Psoas muscle (tissue), 8 donors: Measurements from ENCODE around the gene TRANK1. TPM values are rescaled to one million over a fixed set of nuclear protein-coding genes. Genes with fewer than 3 reads are reported as not detected.

Experiments
- ATAC-seq, 4 donors: fragments of 200-7000 bp; cut with Tn5 transposase; one replicate each; pipeline ENCODE4 v1.9.1; 2020; ENCODE audit warnings: moderate library complexity in 3 of 4, mild to moderate bottlenecking in 2 of 4
- DNase-seq, 2 donors: peaks; one replicate each; pipeline ENCODE4 v3.0.0-alpha.2; 2020
- H3K27ac ChIP-seq: fragments of 200-600 bp; one replicate; pipeline ENCODE4 v1.8.0; 2022
- H3K27me3 ChIP-seq, 3 donors: fragments of 200-600 bp in 1 of 3; one replicate each; pipeline versions ENCODE4 v1.6.1 to v1.8.0; 2013 to 2022; ENCODE audit warnings: low read length in 2 of 3, mild to moderate bottlenecking in 2 of 3, moderate library complexity in 1 of 3; ENCODE audit not compliant: insufficient read depth in 3 of 3
- H3K36me3 ChIP-seq, 2 donors: fragments of 200-600 bp in 1 of 2; one replicate each; pipeline versions ENCODE4 v1.6.1 to v1.8.0; 2013 to 2022; ENCODE audit warnings: low read depth in 1 of 2, mild to moderate bottlenecking in 1 of 2, moderate library complexity in 1 of 2; ENCODE audit not compliant: insufficient read depth in 1 of 2
- H3K4me1 ChIP-seq: fragments of 200-600 bp; one replicate; pipeline ENCODE4 v1.8.0; 2022
- H3K4me3 ChIP-seq: fragments of 200-600 bp; one replicate; pipeline ENCODE4 v1.8.0; 2022; ENCODE audit warnings: mild to moderate bottlenecking
- H3K9me3 ChIP-seq: fragments of 200-600 bp; one replicate; pipeline ENCODE4 v1.8.0; 2022
- CTCF ChIP-seq: fragments of 200-600 bp; IDR thresholded peaks from one replicate; pipeline ENCODE4 v1.8.0; 2022; ENCODE audit warnings: antibody characterized with exemption
- WGBS, 3 donors: extraction: QIAGEN DNeasy Blood & Tissue Kit; methylation state at CpG; one replicate each; pipeline versions ENCODE4 v1.1.6 to v1.1.7; 2013; 5-methylcytosine and 5-hydroxymethylcytosine counted together
- intact Hi-C, 2 donors: fragments of 100-400 bp; cut with DNase I; formaldehyde crosslinking; loops; one replicate each; pipeline versions ENCODE4 v1.11.0 to v1.14.2; 2022
- polyA plus RNA-seq, 3 donors: library from polyadenylated mRNA; stranded (reverse); fragments of 200-250 nt; gene quantifications; one replicate each; pipeline ENCODE4 v1.2.3, GENCODE V29; 2013
- total RNA-seq, 4 donors: library from RNA; stranded (reverse); fragmentation: NEBNext Ultra II Directional in 2 of 4; extraction: Animal tissue kit (Norgen Biotek cat#: 25700) in 2 of 4; gene quantifications; one replicate each; pipeline versions ENCODE4 v1.2.1 to v1.2.4, GENCODE V29; 2021 to 2023
- donor health status: healthy with polysubstance abuse.
- donor health status: DM: no; HTN: no; CAD: no; lungs with moderate emphysema.
- donor health status: Bipolar disorder and iron deficiency.
- donor health status: healthy.
- donor health status: DM: yes; HTN: yes; CAD: no.
- donor health status: DM: no; HTN: no; CAD: no.
- donor health status: DM: no; HTN: no; CAD: no.
- donor health status: DM: yes; HTN: yes; CAD: no.

TRANK1 gene
- total and polyA plus RNA-seq, 7 donors: 0.28 to 4.5 (median 0.63) TPM

GRCh38 chr3:36864180-36865053, 80.4 kb downstream of the TRANK1 start:
- Histone ChIP-seq H3K4me3 (no peak overlapping the region), H3K9me3 (no peaks in the 10 kb centered on the region), H3K36me3 (no peaks in the 10 kb centered on the region), H3K27ac (no peak overlapping the region), H3K4me1 (no peaks in the 10 kb centered on the region), H3K27me3 (no peaks in the 10 kb centered on the region)
- TF ChIP-seq CTCF: no peak
- intact Hi-C loops: loop anchor here in 1 of 2 donors (5.0 kb wide), 1 partner anchor 132 kb away; no protein-coding TSS in a partner anchor
- no peak for ATAC-seq
- DNase-seq: no peak
- 75 to 85% (median 76%) methylated on average over 5 of the region's 5 CpGs for WGBS, 3 donors

GRCh38 chr3:36862076-36862755, 82.6 kb downstream of the TRANK1 start:
- Histone ChIP-seq H3K36me3 (no peaks in the 10 kb centered on the region), H3K9me3 (no peaks in the 10 kb centered on the region), H3K4me3 (no peak overlapping the region), H3K27me3 (no peaks in the 10 kb centered on the region), H3K27ac (no peak overlapping the region), H3K4me1 (no peaks in the 10 kb centered on the region)
- WGBS, 3 donors: 95 to 97% (median 96%) methylated on average over 5 of the region's 5 CpGs
- intact Hi-C loops: no loop called here
- no peak for TF ChIP-seq CTCF
- DNase-seq: no peak
- no peak for ATAC-seq

- TF ChIP-seq CTCF: no peak
Measured at GRCh38 chr3:36859494-36859893, 85.4 kb downstream of the TRANK1 start.

GRCh38 chr3:36852071-36852470, 92.8 kb downstream of the TRANK1 start:
- peaks cover 0 to 2% of the 10 kb centered on the region in 2 donors for H3K36me3 ChIP-seq
- intact Hi-C loops: no loop called here
- H3K4me1 ChIP-seq: no peaks in the 10 kb centered on the region
- no peak for DNase-seq
- no peaks in the 10 kb centered on the region for H3K27me3 ChIP-seq
- no peak for TF ChIP-seq CTCF
- 24 to 43% (median 27%) methylated on average over 3 of the region's 3 CpGs for WGBS, 3 donors
- no peak for ATAC-seq
- no peak overlapping the region for H3K4me3 ChIP-seq
- no peak overlapping the region for H3K27ac ChIP-seq
- no peaks in the 10 kb centered on the region for H3K9me3 ChIP-seq

More at GRCh38 chr3:36859494-36859893, 85.4 kb downstream of the TRANK1 start:
- ATAC-seq: no peak
- Histone ChIP-seq H3K4me3 (no peak overlapping the region), H3K36me3 (no peaks in the 10 kb centered on the region), H3K27ac (no peak overlapping the region), H3K9me3 (no peaks in the 10 kb centered on the region), H3K4me1 (no peaks in the 10 kb centered on the region), H3K27me3 (no peaks in the 10 kb centered on the region)
- no peak for DNase-seq
- intact Hi-C loops: no loop called here
- WGBS, 3 donors: 93 to 96% (median 94%) methylated on average over 3 of the region's 3 CpGs
